ENCODE measurements around the gene PDE6C. TPM values are rescaled to one million over a fixed set of nuclear protein-coding genes. Genes with fewer than 3 reads are reported as not detected.
"Not testable (repeated sequence)": the region's sequence is repeated elsewhere in the genome, so short reads cannot be mapped to it uniquely, and the experiment has no call there.

Gene PDE6C
- total and polyA plus RNA-seq, 9 donors: 0.02 TPM; not detected in 8

DNA sequence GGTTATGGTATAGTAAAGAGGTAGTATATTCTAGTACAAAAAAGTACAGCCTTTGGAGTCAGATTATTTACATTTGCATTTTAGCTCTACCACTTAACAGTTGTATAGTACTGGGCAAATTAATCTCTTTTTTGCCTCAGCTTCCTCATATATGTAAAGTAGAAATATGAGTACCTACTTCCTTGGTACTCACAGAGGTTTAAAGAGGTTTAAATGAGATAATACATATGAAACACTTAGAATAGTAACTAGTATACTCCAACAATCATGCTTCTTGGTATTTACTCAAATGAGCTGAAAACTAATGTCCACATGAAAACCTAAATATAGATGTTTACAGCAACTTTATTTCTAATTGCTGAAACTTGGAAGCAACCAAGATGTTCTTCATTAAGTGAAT, 75.4 kb downstream of the PDE6C start:
- intact Hi-C loops (cut with DNase I): no loop called here
- Histone ChIP-seq H3K4me3 (no peak overlapping the region), H3K27ac (no peak overlapping the region), H3K27me3 (no peaks in the 10 kb centered on the region), H3K9me3 (no peaks in the 10 kb centered on the region), H3K36me3 (no peaks in the 10 kb centered on the region), H3K4me1 (ENCODE audit: insufficient read depth) (no peaks in the 10 kb centered on the region)
- DNase-seq: no peak
- TF ChIP-seq EP300 (IDR thresholded peaks at IDR 0.05) (no peak), POLR2A (IDR thresholded peaks at IDR 0.05) (no peak)
- TF ChIP-seq, protein P1, sequence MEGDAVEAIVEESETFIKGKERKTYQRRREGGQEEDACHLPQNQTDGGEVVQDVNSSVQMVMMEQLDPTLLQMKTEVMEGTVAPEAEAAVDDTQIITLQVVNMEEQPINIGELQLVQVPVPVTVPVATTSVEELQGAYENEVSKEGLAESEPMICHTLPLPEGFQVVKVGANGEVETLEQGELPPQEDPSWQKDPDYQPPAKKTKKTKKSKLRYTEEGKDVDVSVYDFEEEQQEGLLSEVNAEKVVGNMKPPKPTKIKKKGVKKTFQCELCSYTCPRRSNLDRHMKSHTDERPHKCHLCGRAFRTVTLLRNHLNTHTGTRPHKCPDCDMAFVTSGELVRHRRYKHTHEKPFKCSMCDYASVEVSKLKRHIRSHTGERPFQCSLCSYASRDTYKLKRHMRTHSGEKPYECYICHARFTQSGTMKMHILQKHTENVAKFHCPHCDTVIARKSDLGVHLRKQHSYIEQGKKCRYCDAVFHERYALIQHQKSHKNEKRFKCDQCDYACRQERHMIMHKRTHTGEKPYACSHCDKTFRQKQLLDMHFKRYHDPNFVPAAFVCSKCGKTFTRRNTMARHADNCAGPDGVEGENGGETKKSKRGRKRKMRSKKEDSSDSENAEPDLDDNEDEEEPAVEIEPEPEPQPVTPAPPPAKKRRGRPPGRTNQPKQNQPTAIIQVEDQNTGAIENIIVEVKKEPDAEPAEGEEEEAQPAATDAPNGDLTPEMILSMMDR (IDR thresholded peaks at IDR 0.05): no peak

- no peak for DNase-seq
- H3K27ac ChIP-seq: no peak overlapping the region
- intact Hi-C loops (cut with DNase I): no loop called here
- H3K36me3 ChIP-seq: no peaks in the 10 kb centered on the region
- no peaks in the 10 kb centered on the region for H3K9me3 ChIP-seq
- H3K4me1 ChIP-seq (ENCODE audit: insufficient read depth): peaks cover 1% of the 10 kb centered on the region
- no peaks in the 10 kb centered on the region for H3K27me3 ChIP-seq
- no peak overlapping the region for H3K4me3 ChIP-seq
- TF ChIP-seq POLR2A (IDR thresholded peaks at IDR 0.05) (no peak), EP300 (IDR thresholded peaks at IDR 0.05) (no peak)
- TF ChIP-seq, protein P1 (IDR thresholded peaks at IDR 0.05): no peak
- WGBS, 3 donors: 32 to 52% (median 33%) methylated on average over 2 of the region's 2 CpGs
These were observed 83.4 kb downstream of the PDE6C start for GRCh38 chr10:93695740-93696139.

GRCh38 chr10:93696582-93696981, 84.2 kb downstream of the PDE6C start:
- H3K27ac ChIP-seq; H3K4me1 ChIP-seq (ENCODE audit: insufficient read depth); H3K4me3 ChIP-seq; DNase-seq; intact Hi-C loops (cut with DNase I); H3K27me3 ChIP-seq; H3K36me3 ChIP-seq; H3K9me3 ChIP-seq: not testable (repeated sequence)
- 92 to 100% (median 98%) methylated on average over 2 of the region's 2 CpGs for WGBS, 3 donors

DNA sequence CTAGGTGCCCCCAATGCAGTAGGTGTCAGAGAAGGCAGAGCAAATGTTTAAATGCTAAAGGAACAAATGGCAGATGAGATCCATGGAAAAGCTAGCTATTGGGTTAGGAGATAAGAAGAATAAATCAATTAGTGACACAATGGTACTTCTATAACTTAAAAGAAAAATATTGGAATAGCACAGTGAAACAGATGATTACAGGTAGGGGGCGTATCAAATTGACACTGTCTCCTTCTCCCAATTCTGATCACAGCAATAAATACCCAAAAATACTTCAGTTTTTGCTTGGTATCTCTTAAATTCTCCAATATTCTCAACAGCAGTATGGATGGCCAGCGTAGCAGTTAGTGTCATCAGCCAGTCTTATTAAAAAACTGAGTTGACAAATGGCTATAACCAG, 84.9 kb downstream of the PDE6C start:
- 91 to 95% (median 93%) methylated on average over 2 of the region's 2 CpGs for WGBS, 3 donors
- peaks cover 4% of the 10 kb centered on the region for H3K4me1 ChIP-seq (ENCODE audit: insufficient read depth)
- H3K4me3 ChIP-seq: no peak overlapping the region
- no peaks in the 10 kb centered on the region for H3K36me3 ChIP-seq
- no peak overlapping the region for H3K27ac ChIP-seq
- no peak for TF ChIP-seq EP300 (IDR thresholded peaks at IDR 0.05)
- TF ChIP-seq, protein P1 (IDR thresholded peaks at IDR 0.05): no peak
- TF ChIP-seq POLR2A (IDR thresholded peaks at IDR 0.05): no peak
- no peaks in the 10 kb centered on the region for H3K27me3 ChIP-seq
- DNase-seq: no peak
- H3K9me3 ChIP-seq: no peaks in the 10 kb centered on the region
- intact Hi-C loops (cut with DNase I): no loop called here

DNA sequence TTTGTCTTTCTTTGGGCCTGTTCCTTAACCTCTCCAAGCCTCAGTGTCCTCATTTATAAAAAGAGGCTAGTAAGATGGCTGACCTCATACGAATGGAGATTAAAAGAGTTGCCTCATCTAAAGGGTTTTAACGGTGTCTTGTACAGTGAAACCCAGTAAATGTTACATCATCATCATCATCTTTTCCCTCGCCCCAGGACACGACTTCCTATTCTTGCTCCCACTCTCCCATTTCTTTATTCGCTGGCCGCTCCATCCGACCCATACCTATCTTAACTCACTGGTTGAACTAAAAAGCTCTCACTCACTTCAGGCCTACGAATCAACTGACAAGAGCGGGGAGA, 89.5 kb downstream of the PDE6C start:
- Histone ChIP-seq H3K27ac (peak overlapping the region; percentile 49 to 86), H3K27me3 (no peaks in the 10 kb centered on the region), H3K36me3 (no peaks in the 10 kb centered on the region), H3K4me1 (ENCODE audit: insufficient read depth) (peaks cover 3% of the 10 kb centered on the region), H3K9me3 (no peaks in the 10 kb centered on the region), H3K4me3 (peak overlapping the region; percentile 47)
- TF ChIP-seq POLR2A (IDR thresholded peaks at IDR 0.05) (no peak), EP300 (IDR thresholded peaks at IDR 0.05) (no peak)
- TF ChIP-seq, protein P1 (IDR thresholded peaks at IDR 0.05): no peak
- DNase-seq: peak in 2 of 5 donors; percentile 19 to 27
- intact Hi-C loops (cut with DNase I): no loop called here
- 1 to 2% (median 2%) methylated on average over 9 of the region's 9 CpGs for WGBS, 3 donors
